NCI-H345 treated with DMSO at 0.1 percent for 48 hours (cell line): ENCODE data around the gene DDN.

Source experiments
- DNase-seq: peaks from one replicate; lab custom pipeline; 2025; ENCODE audit not compliant: unreplicated experiment; lab: John Stamatoyannopoulos, UW

DDN gene

GRCh38 chr12:48985475-48985897 lies 13.7 kb downstream of the DDN start:
- no peak for DNase-seq

- no peak for DNase-seq
Observed at GRCh38 chr12:48982397-48983080, 16.6 kb downstream of the DDN start.

GRCh38 chr12:48981757-48982157 lies 17.4 kb downstream of the DDN start:
- DNase-seq: no peak

GRCh38 chr12:48980953-48981756 lies 18.0 kb downstream of the DDN start:
- no peak for DNase-seq

- DNase-seq: no peak
Observed at GRCh38 chr12:48980389-48980952, 18.7 kb downstream of the DDN start.

- no peak for DNase-seq
Observed at GRCh38 chr12:48979602-48980388, 19.4 kb downstream of the DDN start.

GRCh38 chr12:48978741-48979601 lies 20.2 kb downstream of the DDN start:
- DNase-seq: no peak

- DNase-seq: no peak
Observed at GRCh38 chr12:48978291-48978740, 20.9 kb downstream of the DDN start, which contains the start of gene WNT1. Gene WNT1 (plus strand): TSS chr12:48978322. CDS start chr12:48978651, 329 bp downstream.

GRCh38 chr12:48977290-48978281 lies 21.6 kb downstream of the DDN start:
- DNase-seq: no peak

GRCh38 chr12:48973941-48974673 lies 25.1 kb downstream of the DDN start:
- DNase-seq: no peak

GRCh38 chr12:48973531-48973930 lies 25.6 kb downstream of the DDN start:
- no peak for DNase-seq

- no peak for DNase-seq
Observed at GRCh38 chr12:48972952-48973483, 26.2 kb downstream of the DDN start.

- DNase-seq: no peak
Observed at GRCh38 chr12:48972213-48972951, 26.8 kb downstream of the DDN start.

- DNase-seq: no peak
Observed at GRCh38 chr12:48970702-48971334, 28.4 kb downstream of the DDN start.

- DNase-seq: no peak
Observed at GRCh38 chr12:48969833-48970701, 29.1 kb downstream of the DDN start.
